Spleen (tissue), 11 donors: ENCODE measurements around the gene SECTM1. TPM values are rescaled to one million over a fixed set of nuclear protein-coding genes. Genes with fewer than 3 reads are reported as not detected.

ENCODE experiments used
- DNase-seq: peaks from one replicate; pipeline ENCODE4 v3.0.0-alpha.2; 2020
- H3K27ac ChIP-seq, 8 donors: fragments of 200-600 bp; sonication (generic) in 7 of 8; 1 replicate in 4 of 8; 2 replicates in 4 of 8; pipeline versions ENCODE4 v1.5.0 to v1.8.0; 2016 to 2021; ENCODE audit warnings: inconsistent platforms in 4 of 8, mild to moderate bottlenecking in 4 of 8, moderate library complexity in 1 of 8
- H3K27me3 ChIP-seq, 7 donors: fragments of 200-600 bp; sonication (generic) in 6 of 7; replicated peaks in 1 of 7; 1 replicate in 4 of 7; 2 replicates in 3 of 7; pipeline versions ENCODE4 v1.5.0 to v1.8.0; 2016 to 2021; ENCODE audit warnings: inconsistent platforms in 3 of 7, mild to moderate bottlenecking in 1 of 7
- H3K36me3 ChIP-seq, 6 donors: fragments of 200-600 bp; sonication (generic) in 5 of 6; 1 replicate in 4 of 6; 2 replicates in 2 of 6; pipeline versions ENCODE4 v1.5.0 to v1.8.0; 2016 to 2021; ENCODE audit warnings: inconsistent platforms in 2 of 6
- H3K4me1 ChIP-seq, 6 donors: fragments of 200-600 bp; sonication (generic) in 5 of 6; 1 replicate in 3 of 6; 2 replicates in 3 of 6; pipeline versions ENCODE4 v1.5.0 to v1.8.0; 2016 to 2021; ENCODE audit warnings: inconsistent platforms in 3 of 6
- H3K4me3 ChIP-seq, 8 donors: fragments of 200-600 bp; sonication (generic) in 7 of 8; 1 replicate in 4 of 8; 2 replicates in 4 of 8; pipeline versions ENCODE4 v1.5.0 to v1.8.0; 2016 to 2021; ENCODE audit warnings: inconsistent platforms in 4 of 8, mild to moderate bottlenecking in 4 of 8, moderate library complexity in 2 of 8
- H3K9me3 ChIP-seq, 8 donors: fragments of 200-600 bp; sonication (generic) in 7 of 8; 1 replicate in 4 of 8; 2 replicates in 4 of 8; pipeline versions ENCODE4 v1.5.0 to v1.8.0; 2016 to 2021; ENCODE audit warnings: inconsistent platforms in 4 of 8
- CTCF ChIP-seq, 11 experiments: fragments of 200-600 bp in 7 of 11; fragments of 450-650 bp in 4 of 11; sonication (generic) in 4 of 11; IDR thresholded peaks in 8 of 11; conservative IDR thresholded peaks in 3 of 11; 1 replicate in 7 of 11; 2 replicates in 4 of 11; pipeline versions ENCODE4 v1.4.0 to v1.8.0; 2016 to 2021; ENCODE audit warnings: antibody characterized with exemption in 11 of 11, inconsistent platforms in 4 of 11, mild to moderate bottlenecking in 1 of 11
- POLR2A ChIP-seq, 3 donors: fragments of 450-650 bp; IDR thresholded peaks; one replicate each; pipeline ENCODE4 v1.5.1; 2017; ENCODE audit warnings: antibody characterized with exemption in 3 of 3, mild to moderate bottlenecking in 1 of 3
- POLR2AphosphoS5 ChIP-seq, 3 donors: sonication (generic); formaldehyde crosslinking; IDR thresholded peaks; one replicate each; pipeline ENCODE4 v1.5.1; 2017; ENCODE audit warnings: antibody characterized with exemption in 3 of 3
- WGBS, 5 donors: extraction: QIAGEN DNeasy Blood & Tissue Kit in 3 of 5; methylation state at CpG; one replicate each; pipeline versions ENCODE4 v1.1.5 to v1.1.7; 2013 to 2018; 5-methylcytosine and 5-hydroxymethylcytosine counted together
- intact Hi-C: fragments of 100-400 bp; cut with DNase I; formaldehyde crosslinking; loops from one replicate; pipeline ENCODE4 v1.15.0; 2023; ENCODE audit warnings: low total_unique reads
- polyA plus RNA-seq, 3 donors: library from polyadenylated mRNA; stranded (reverse); fragments of 200-250 nt; gene quantifications; one replicate each; pipeline ENCODE4 v1.2.1, GENCODE V29; 2013
- total RNA-seq, 7 donors: library from RNA; depleted of rRNA in 3 of 7; stranded (reverse); fragments of >200 nt in 3 of 7; fragmentation: NEBNext Ultra II Directional in 4 of 7; extraction: Animal tissue kit (Norgen Biotek cat#: 25700) in 4 of 7; gene quantifications; one replicate each; pipeline versions ENCODE4 v1.1.0 to v1.2.1, GENCODE V29; 2016 to 2021
- donor health status: healthy with polysubstance abuse.
- donor health status: DM: no; HTN: no; CAD: no; lungs with moderate emphysema.
- donor health status: DM: no; HTN: no; CAD: no.
- donor health status: Bipolar disorder and iron deficiency.
- donor health status: healthy.
- donor health status: DM: no; HTN: no; CAD: no.
- donor health status: DM: yes; HTN: yes; CAD: no.

Gene SECTM1
- total and polyA plus RNA-seq, 10 donors, result 6.0 to 141 (median 60.4) TPM

- Histone ChIP-seq H3K9me3 (peaks cover 0 to 6% (median 0%) of the 10 kb centered on the region in 8 donors), H3K27ac (no peak overlapping the region)
These were observed 5.5 kb upstream of the SECTM1 start for GRCh38 chr17:82338858-82339633.

GRCh38 chr17:82334622-82335394 is 1.2 kb upstream of the SECTM1 start:
- Histone ChIP-seq H3K36me3 (no peaks in the 10 kb centered on the region), H3K4me1 (peaks cover 17 to 81% (median 63%) of the 10 kb centered on the region in 6 donors), H3K9me3 (no peaks in the 10 kb centered on the region), H3K27me3 (peaks cover 0 to 44% (median 6%) of the 10 kb centered on the region in 7 donors), H3K27ac (peak overlapping the region; percentile 21 to 89 (median 82)), H3K4me3 (peak overlapping the region; percentile 36 to 79 (median 61))
- intact Hi-C loops, result no loop called here
- DNase-seq, result peak; percentile 87
- no peak for TF ChIP-seq POLR2A (IDR thresholded peaks at IDR 0.05)
- TF ChIP-seq POLR2AphosphoS5 (IDR thresholded peaks at IDR 0.05), result peak in 2 of 3 donors; percentile 71 to 74
- WGBS, 5 donors, result 12 to 22% (median 15%) methylated on average over 12 to 16 of the region's 16 CpGs

More at GRCh38 chr17:82338858-82339633, 5.5 kb upstream of the SECTM1 start:
- H3K4me3 ChIP-seq, result peak overlapping the region in 2 of 8 donors; percentile 19 to 37
- intact Hi-C loops, result no loop called here
- 54 to 75% (median 62%) methylated on average over 27 to 29 of the region's 29 CpGs for WGBS, 5 donors
- H3K27me3 ChIP-seq, result peaks cover 0 to 5% (median 1%) of the 10 kb centered on the region in 7 donors
- peaks cover 8 to 39% (median 29%) of the 10 kb centered on the region in 6 donors for H3K4me1 ChIP-seq
- no peak for TF ChIP-seq CTCF (IDR thresholded peaks at IDR 0.05 in 8 of 11, conservative IDR thresholded peaks at IDR 0.05 in 3 of 11)
- no peak for TF ChIP-seq POLR2AphosphoS5 (IDR thresholded peaks at IDR 0.05)
- no peak for TF ChIP-seq POLR2A (IDR thresholded peaks at IDR 0.05)
- DNase-seq, result peak; percentile 45
- no peaks in the 10 kb centered on the region for H3K36me3 ChIP-seq

GRCh38 chr17:82334204-82334621 is 647 bp upstream of the SECTM1 start:
- 45 to 61% (median 55%) methylated on average over 22 to 25 of the region's 25 CpGs for WGBS, 5 donors
- no peaks in the 10 kb centered on the region for H3K9me3 ChIP-seq
- peaks cover 0 to 50% (median 6%) of the 10 kb centered on the region in 7 donors for H3K27me3 ChIP-seq
- H3K4me3 ChIP-seq, result peak overlapping the region; percentile 37 to 79 (median 61)
- H3K4me1 ChIP-seq, result peaks cover 17 to 76% (median 61%) of the 10 kb centered on the region in 6 donors
- DNase-seq, result peak; percentile 83
- intact Hi-C loops, result no loop called here
- TF ChIP-seq POLR2A (IDR thresholded peaks at IDR 0.05), result no peak
- TF ChIP-seq POLR2AphosphoS5 (IDR thresholded peaks at IDR 0.05), result no peak
- TF ChIP-seq CTCF (IDR thresholded peaks at IDR 0.05 in 8 of 11, conservative IDR thresholded peaks at IDR 0.05 in 3 of 11), result no peak
- peak overlapping the region in 7 of 8 donors; percentile 67 to 89 (median 83) for H3K27ac ChIP-seq
- H3K36me3 ChIP-seq, result peaks cover 0 to 2% (median 0%) of the 10 kb centered on the region in 6 donors

GRCh38 chr17:82332669-82333278 is 792 bp downstream of the SECTM1 start:
- peaks cover 17 to 71% (median 58%) of the 10 kb centered on the region in 6 donors for H3K4me1 ChIP-seq
- peak overlapping the region in 6 of 8 donors; percentile 81 to 89 (median 84) for H3K27ac ChIP-seq
- peak; percentile 92 for DNase-seq
- no peaks in the 10 kb centered on the region for H3K9me3 ChIP-seq
- intact Hi-C loops, result no loop called here
- peaks cover 0 to 58% (median 6%) of the 10 kb centered on the region in 7 donors for H3K27me3 ChIP-seq
- WGBS, 5 donors, result 0 to 25% (median 16%) methylated on average over 9 to 32 of the region's 32 CpGs
- peak overlapping the region; percentile 37 to 79 (median 61) for H3K4me3 ChIP-seq
- TF ChIP-seq CTCF (IDR thresholded peaks at IDR 0.05 in 8 of 11, conservative IDR thresholded peaks at IDR 0.05 in 3 of 11) (no peak), POLR2AphosphoS5 (IDR thresholded peaks at IDR 0.05) (peak; percentile 72 to 83 (median 76)), POLR2A (IDR thresholded peaks at IDR 0.05) (no peak)
- peaks cover 0 to 9% (median 0%) of the 10 kb centered on the region in 6 donors for H3K36me3 ChIP-seq
